ENCODE data around the gene DOCK4. TPM values are rescaled to one million over a fixed set of nuclear protein-coding genes. Genes with fewer than 3 reads are reported as not detected.

Gene DOCK4
- total and polyA plus RNA-seq, 4 donors = 2.9 to 94.3 (median 20.0) TPM

- H3K27ac ChIP-seq (ENCODE audit: low read depth in 1 of 2, low read length in 2 of 2) = no peak overlapping the region
- intact Hi-C loops (cut with DNase I) = loop anchor here in 1 of 2 donors (10.0 kb wide), 1 partner anchor 536 kb away; no protein-coding TSS in a partner anchor
- no peaks in the 10 kb centered on the region for H3K4me1 ChIP-seq (ENCODE audit: control insufficient read depth in 1 of 2, insufficient read depth in 2 of 2, low read length in 2 of 2)
- H3K27me3 ChIP-seq (ENCODE audit: control insufficient read depth in 1 of 2, insufficient read depth in 2 of 2, low read length in 1 of 2) = no peaks in the 10 kb centered on the region
- no peaks in the 10 kb centered on the region for H3K9me3 ChIP-seq (ENCODE audit: control insufficient read depth, low read length)
- H3K4me3 ChIP-seq (ENCODE audit: low read length in 2 of 2) = no peak overlapping the region
- ATAC-seq (ENCODE audit: low FRiP score) (no peak), DNase-seq (no peak)
- no peaks in the 10 kb centered on the region for H3K36me3 ChIP-seq (ENCODE audit: control insufficient read depth in 1 of 2, insufficient read depth in 2 of 2, low read length in 1 of 2)
Observed at GRCh38 chr7:111878785-111879184, 327.4 kb downstream of the DOCK4 start.

GRCh38 chr7:111877931-111878330, 328.3 kb downstream of the DOCK4 start:
- Histone ChIP-seq H3K27me3 (ENCODE audit: control insufficient read depth in 1 of 2, insufficient read depth in 2 of 2, low read length in 1 of 2) (no peaks in the 10 kb centered on the region), H3K36me3 (ENCODE audit: control insufficient read depth in 1 of 2, insufficient read depth in 2 of 2, low read length in 1 of 2) (no peaks in the 10 kb centered on the region), H3K4me3 (ENCODE audit: low read length in 2 of 2) (no peak overlapping the region), H3K27ac (ENCODE audit: low read depth in 1 of 2, low read length in 2 of 2) (no peak overlapping the region), H3K4me1 (ENCODE audit: control insufficient read depth in 1 of 2, insufficient read depth in 2 of 2, low read length in 2 of 2) (peaks cover 0 to 1% of the 10 kb centered on the region in 2 donors), H3K9me3 (ENCODE audit: control insufficient read depth, low read length) (no peaks in the 10 kb centered on the region)
- intact Hi-C loops (cut with DNase I) = loop anchor here in 1 of 2 donors (10.0 kb wide), 1 partner anchor 537 kb away; no protein-coding TSS in a partner anchor
- 92 to 95% methylated on average over 4 of the region's 4 CpGs for WGBS, 2 donors
- ATAC-seq (ENCODE audit: low FRiP score) (no peak), DNase-seq (no peak)

GRCh38 chr7:111873963-111874690, 332.1 kb downstream of the DOCK4 start:
- Histone ChIP-seq H3K4me1 (ENCODE audit: control insufficient read depth in 1 of 2, insufficient read depth in 2 of 2, low read length in 2 of 2) (peaks cover 0 to 4% of the 10 kb centered on the region in 2 donors), H3K36me3 (ENCODE audit: control insufficient read depth in 1 of 2, insufficient read depth in 2 of 2, low read length in 1 of 2) (no peaks in the 10 kb centered on the region), H3K4me3 (ENCODE audit: low read length in 2 of 2) (no peak overlapping the region), H3K9me3 (ENCODE audit: control insufficient read depth, low read length) (no peaks in the 10 kb centered on the region), H3K27ac (ENCODE audit: low read depth in 1 of 2, low read length in 2 of 2) (peak overlapping the region; percentile 47 to 92), H3K27me3 (ENCODE audit: control insufficient read depth in 1 of 2, insufficient read depth in 2 of 2, low read length in 1 of 2) (no peaks in the 10 kb centered on the region)
- WGBS, 2 donors = 7 to 8% methylated on average over 2 of the region's 2 CpGs
- ATAC-seq (ENCODE audit: low FRiP score) = no peak
- intact Hi-C loops (cut with DNase I) = loop anchor here in 1 of 2 donors (10.0 kb wide), 1 partner anchor 541 kb away; no protein-coding TSS in a partner anchor
- no peak for DNase-seq

- Histone ChIP-seq H3K27me3 (ENCODE audit: control insufficient read depth in 1 of 2, insufficient read depth in 2 of 2, low read length in 1 of 2) (no peaks in the 10 kb centered on the region), H3K9me3 (ENCODE audit: control insufficient read depth, low read length) (no peaks in the 10 kb centered on the region), H3K36me3 (ENCODE audit: control insufficient read depth in 1 of 2, insufficient read depth in 2 of 2, low read length in 1 of 2) (no peaks in the 10 kb centered on the region), H3K4me1 (ENCODE audit: control insufficient read depth in 1 of 2, insufficient read depth in 2 of 2, low read length in 2 of 2) (peaks cover 0 to 4% of the 10 kb centered on the region in 2 donors), H3K4me3 (ENCODE audit: low read length in 2 of 2) (no peak overlapping the region), H3K27ac (ENCODE audit: low read depth in 1 of 2, low read length in 2 of 2) (peak overlapping the region; percentile 47 to 67)
- intact Hi-C loops (cut with DNase I) = loop anchor here in 1 of 2 donors (10.0 kb wide), 1 partner anchor 542 kb away; no protein-coding TSS in a partner anchor
- DNase-seq = no peak
- 12 to 15% methylated on average over 8 of the region's 8 CpGs for WGBS, 2 donors
- ATAC-seq (ENCODE audit: low FRiP score) = peak; percentile 73
Observed at GRCh38 chr7:111873326-111873646, 332.9 kb downstream of the DOCK4 start.

GRCh38 chr7:111872450-111873325, 333.5 kb downstream of the DOCK4 start:
- Histone ChIP-seq H3K27ac (ENCODE audit: low read depth in 1 of 2, low read length in 2 of 2) (peak overlapping the region in 1 of 2 donors; percentile 67), H3K4me3 (ENCODE audit: low read length in 2 of 2) (no peak overlapping the region)
- 72 to 73% methylated on average over 4 of the region's 4 CpGs for WGBS, 2 donors

GRCh38 chr7:111871283-111871682, 334.9 kb downstream of the DOCK4 start:
- DNase-seq (no peak), ATAC-seq (ENCODE audit: low FRiP score) (no peak)
- H3K36me3 ChIP-seq (ENCODE audit: control insufficient read depth in 1 of 2, insufficient read depth in 2 of 2, low read length in 1 of 2) = no peaks in the 10 kb centered on the region
- WGBS, 2 donors = 68 to 86% methylated on average over 1 of the region's 1 CpG
- H3K9me3 ChIP-seq (ENCODE audit: control insufficient read depth, low read length) = no peaks in the 10 kb centered on the region
- intact Hi-C loops (cut with DNase I) = loop anchor here in 1 of 2 donors (10.0 kb wide), 1 partner anchor 544 kb away; no protein-coding TSS in a partner anchor
- H3K27ac ChIP-seq (ENCODE audit: low read depth in 1 of 2, low read length in 2 of 2) = no peak overlapping the region
- H3K27me3 ChIP-seq (ENCODE audit: control insufficient read depth in 1 of 2, insufficient read depth in 2 of 2, low read length in 1 of 2) = no peaks in the 10 kb centered on the region
- H3K4me1 ChIP-seq (ENCODE audit: control insufficient read depth in 1 of 2, insufficient read depth in 2 of 2, low read length in 2 of 2) = peaks cover 0 to 4% of the 10 kb centered on the region in 2 donors
- no peak overlapping the region for H3K4me3 ChIP-seq (ENCODE audit: low read length in 2 of 2)

More at GRCh38 chr7:111872450-111873325, 333.5 kb downstream of the DOCK4 start:
- DNase-seq (no peak), ATAC-seq (ENCODE audit: low FRiP score) (peak; percentile 9)
- peaks cover 0 to 4% of the 10 kb centered on the region in 2 donors for H3K4me1 ChIP-seq (ENCODE audit: control insufficient read depth in 1 of 2, insufficient read depth in 2 of 2, low read length in 2 of 2)
- intact Hi-C loops (cut with DNase I) = loop anchor here in 1 of 2 donors (10.0 kb wide), 1 partner anchor 542 kb away; no protein-coding TSS in a partner anchor
- H3K27me3 ChIP-seq (ENCODE audit: control insufficient read depth in 1 of 2, insufficient read depth in 2 of 2, low read length in 1 of 2) = no peaks in the 10 kb centered on the region
- no peaks in the 10 kb centered on the region for H3K9me3 ChIP-seq (ENCODE audit: control insufficient read depth, low read length)
- H3K36me3 ChIP-seq (ENCODE audit: control insufficient read depth in 1 of 2, insufficient read depth in 2 of 2, low read length in 1 of 2) = no peaks in the 10 kb centered on the region

- 97 to 100% methylated on average over 3 of the region's 3 CpGs for WGBS, 2 donors
- H3K27ac ChIP-seq (ENCODE audit: low read depth in 1 of 2, low read length in 2 of 2) = no peak overlapping the region
- H3K9me3 ChIP-seq (ENCODE audit: control insufficient read depth, low read length) = no peaks in the 10 kb centered on the region
- H3K36me3 ChIP-seq (ENCODE audit: control insufficient read depth in 1 of 2, insufficient read depth in 2 of 2, low read length in 1 of 2) = no peaks in the 10 kb centered on the region
- no peak for ATAC-seq (ENCODE audit: low FRiP score)
- peaks cover 3 to 6% of the 10 kb centered on the region in 2 donors for H3K4me1 ChIP-seq (ENCODE audit: control insufficient read depth in 1 of 2, insufficient read depth in 2 of 2, low read length in 2 of 2)
- intact Hi-C loops (cut with DNase I) = no loop called here
- no peak overlapping the region for H3K4me3 ChIP-seq (ENCODE audit: low read length in 2 of 2)
- no peak for DNase-seq
- no peaks in the 10 kb centered on the region for H3K27me3 ChIP-seq (ENCODE audit: control insufficient read depth in 1 of 2, insufficient read depth in 2 of 2, low read length in 1 of 2)
Observed at GRCh38 chr7:111869280-111869679, 336.9 kb downstream of the DOCK4 start.

- Histone ChIP-seq H3K9me3 (ENCODE audit: control insufficient read depth, low read length) (no peaks in the 10 kb centered on the region), H3K4me1 (ENCODE audit: control insufficient read depth in 1 of 2, insufficient read depth in 2 of 2, low read length in 2 of 2) (peaks cover 3% of the 10 kb centered on the region in 2 donors), H3K27me3 (ENCODE audit: control insufficient read depth in 1 of 2, insufficient read depth in 2 of 2, low read length in 1 of 2) (no peaks in the 10 kb centered on the region), H3K4me3 (ENCODE audit: low read length in 2 of 2) (no peak overlapping the region), H3K27ac (ENCODE audit: low read depth in 1 of 2, low read length in 2 of 2) (no peak overlapping the region), H3K36me3 (ENCODE audit: control insufficient read depth in 1 of 2, insufficient read depth in 2 of 2, low read length in 1 of 2) (no peaks in the 10 kb centered on the region)
- 80 to 82% methylated on average over 5 of the region's 5 CpGs for WGBS, 2 donors
- ATAC-seq (ENCODE audit: low FRiP score) (no peak), DNase-seq (no peak)
- intact Hi-C loops (cut with DNase I) = no loop called here
Observed at GRCh38 chr7:111867348-111867931, 338.8 kb downstream of the DOCK4 start.
